HG03103 (cell line): Measurements from ENCODE around the gene TAF11L11.
"Not testable (repeated sequence)": the region's sequence is repeated elsewhere in the genome, so short reads cannot be mapped to it uniquely, and the experiment has no call there.

Experiments used
- ATAC-seq: cut with Tn5 transposase; IDR thresholded peaks from one replicate; pipeline ENCODE4 v1.9.1; 2021; ENCODE audit warnings: low read depth; ENCODE audit not compliant: unreplicated experiment

Gene TAF11L11

DNA sequence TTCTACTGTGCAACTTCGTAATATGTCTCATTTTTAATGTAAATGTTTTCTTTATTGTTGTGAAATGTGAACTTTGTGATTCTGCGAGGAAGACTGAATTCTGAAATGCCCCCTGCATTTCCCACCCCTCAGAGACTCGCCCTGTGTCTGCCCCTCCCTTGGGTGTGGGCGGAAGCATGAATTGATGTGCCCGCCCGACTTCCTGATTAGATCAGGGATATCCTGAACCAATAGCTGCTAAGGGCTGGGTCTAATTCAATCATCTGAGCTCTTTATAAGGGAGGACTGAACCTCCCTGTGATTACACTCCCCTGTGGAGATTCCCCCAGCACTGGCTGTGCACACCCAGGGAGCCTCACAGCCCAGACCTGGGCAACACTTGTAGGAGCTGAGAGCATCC is at the start of gene TAF11L11:
TAF11L11 (plus strand) TSS at position 304 of the 400 bp plus-strand sequence.
- not testable (repeated sequence) for ATAC-seq

DNA sequence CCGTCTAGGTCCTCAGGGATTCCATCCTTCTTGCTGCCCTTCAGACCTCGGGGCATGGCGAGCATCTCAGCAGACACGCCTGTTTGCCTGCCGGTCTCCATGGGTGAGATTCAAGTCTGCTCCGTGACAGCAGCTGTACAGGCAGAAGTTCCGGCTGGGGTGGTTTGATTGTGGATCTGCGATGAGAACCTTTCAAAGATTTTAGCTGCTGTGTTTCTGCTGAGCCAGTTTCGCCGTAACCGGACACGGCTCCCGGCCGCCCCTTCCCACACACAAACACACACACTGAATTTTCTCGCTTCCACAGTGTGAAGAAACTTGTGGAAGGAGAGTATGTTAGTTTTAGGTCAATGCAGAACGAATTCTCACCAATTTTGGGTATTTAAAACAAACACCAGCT is 18.3 kb upstream of the TAF11L11 start, which contains the start of gene TAF11L7:
TAF11L7 (minus strand) TSS at position 101 of the 400 bp plus-strand sequence.
- ATAC-seq = not testable (repeated sequence)

- ATAC-seq = not testable (repeated sequence)
These were observed 13.1 kb upstream of the TAF11L11 start, which contains the start of gene TAF11L8 for GRCh38 chr5:17590860-17591259. TAF11L8 (minus strand) TSS chr5:17590960.

DNA sequence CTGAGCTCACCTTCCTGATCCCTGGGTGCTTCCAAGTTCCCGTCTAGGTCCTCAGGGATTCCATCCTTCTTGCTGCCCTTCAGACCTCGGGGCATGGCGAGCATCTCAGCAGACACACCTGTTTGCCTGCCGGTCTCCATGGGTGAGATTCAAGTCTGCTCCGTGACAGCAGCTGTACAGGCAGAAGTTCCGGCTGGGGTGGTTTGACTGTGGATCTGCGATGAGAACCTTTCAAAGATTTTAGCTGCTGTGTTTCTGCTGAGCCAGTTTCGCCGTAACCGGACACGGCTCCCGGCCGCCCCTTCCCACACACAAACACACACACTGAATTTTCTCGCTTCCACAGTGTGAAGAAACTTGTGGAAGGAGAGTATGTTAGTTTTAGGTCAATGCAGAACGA is 9.7 kb upstream of the TAF11L11 start, which contains the start of gene TAF11L9:
TAF11L9 (minus strand) TSS at position 140 of the 400 bp plus-strand sequence.
- not testable (repeated sequence) for ATAC-seq

DNA sequence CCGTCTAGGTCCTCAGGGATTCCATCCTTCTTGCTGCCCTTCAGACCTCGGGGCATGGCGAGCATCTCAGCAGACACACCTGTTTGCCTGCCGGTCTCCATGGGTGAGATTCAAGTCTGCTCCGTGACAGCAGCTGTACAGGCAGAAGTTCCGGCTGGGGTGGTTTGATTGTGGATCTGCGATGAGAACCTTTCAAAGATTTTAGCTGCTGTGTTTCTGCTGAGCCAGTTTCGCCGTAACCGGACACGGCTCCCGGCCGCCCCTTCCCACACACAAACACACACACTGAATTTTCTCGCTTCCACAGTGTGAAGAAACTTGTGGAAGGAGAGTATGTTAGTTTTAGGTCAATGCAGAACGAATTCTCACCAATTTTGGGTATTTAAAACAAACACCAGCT is 6.3 kb upstream of the TAF11L11 start, which contains the start of gene TAF11L10:
TAF11L10 (minus strand) TSS at position 101 of the 400 bp plus-strand sequence.
- not testable (repeated sequence) for ATAC-seq

DNA sequence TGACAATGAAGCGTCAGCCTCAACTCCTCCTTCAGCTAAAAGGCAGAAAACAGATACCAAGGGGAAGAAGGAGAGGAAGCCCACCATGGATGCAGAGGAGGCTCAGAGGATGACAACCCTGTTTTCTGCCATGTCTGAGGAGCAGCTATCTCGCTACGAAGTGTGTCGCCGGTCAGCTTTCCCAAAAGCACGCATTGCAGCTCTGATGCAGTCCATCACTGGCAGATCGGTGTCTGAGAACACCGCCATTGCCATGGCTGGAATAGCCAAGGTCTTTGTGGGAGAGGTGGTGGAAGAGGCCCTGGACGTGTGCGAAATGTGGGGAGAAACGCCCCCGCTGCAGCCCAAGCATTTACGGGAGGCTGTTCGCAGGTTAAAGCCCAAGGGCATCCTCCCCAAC is 968 bp downstream of the TAF11L11 start:
- no peak for ATAC-seq

DNA sequence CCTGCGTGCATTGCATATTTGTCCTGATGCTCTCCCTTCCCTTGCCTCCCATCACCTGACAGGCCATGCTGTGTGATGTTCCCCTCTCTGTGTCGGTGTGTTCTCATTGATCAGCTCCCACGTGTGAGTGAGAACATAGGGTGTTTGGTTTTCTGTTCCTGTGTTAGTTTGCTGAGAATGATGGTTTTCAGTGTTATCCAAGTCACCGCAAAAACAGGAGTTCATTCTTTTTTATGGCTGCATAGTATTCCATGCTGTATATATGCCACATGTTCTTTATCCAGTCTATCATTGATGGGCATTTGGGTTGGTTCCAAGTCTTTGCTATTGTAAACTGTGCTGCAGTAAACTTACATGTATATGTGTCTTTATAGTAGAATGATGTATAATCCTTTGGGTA is 3.5 kb downstream of the TAF11L11 start:
- not testable (repeated sequence) for ATAC-seq

GRCh38 chr5:17610092-17610491 is 6.1 kb downstream of the TAF11L11 start, which contains the start of gene TAF11L12:
TAF11L12 (plus strand) TSS chr5:17610392.
- not testable (repeated sequence) for ATAC-seq

DNA sequence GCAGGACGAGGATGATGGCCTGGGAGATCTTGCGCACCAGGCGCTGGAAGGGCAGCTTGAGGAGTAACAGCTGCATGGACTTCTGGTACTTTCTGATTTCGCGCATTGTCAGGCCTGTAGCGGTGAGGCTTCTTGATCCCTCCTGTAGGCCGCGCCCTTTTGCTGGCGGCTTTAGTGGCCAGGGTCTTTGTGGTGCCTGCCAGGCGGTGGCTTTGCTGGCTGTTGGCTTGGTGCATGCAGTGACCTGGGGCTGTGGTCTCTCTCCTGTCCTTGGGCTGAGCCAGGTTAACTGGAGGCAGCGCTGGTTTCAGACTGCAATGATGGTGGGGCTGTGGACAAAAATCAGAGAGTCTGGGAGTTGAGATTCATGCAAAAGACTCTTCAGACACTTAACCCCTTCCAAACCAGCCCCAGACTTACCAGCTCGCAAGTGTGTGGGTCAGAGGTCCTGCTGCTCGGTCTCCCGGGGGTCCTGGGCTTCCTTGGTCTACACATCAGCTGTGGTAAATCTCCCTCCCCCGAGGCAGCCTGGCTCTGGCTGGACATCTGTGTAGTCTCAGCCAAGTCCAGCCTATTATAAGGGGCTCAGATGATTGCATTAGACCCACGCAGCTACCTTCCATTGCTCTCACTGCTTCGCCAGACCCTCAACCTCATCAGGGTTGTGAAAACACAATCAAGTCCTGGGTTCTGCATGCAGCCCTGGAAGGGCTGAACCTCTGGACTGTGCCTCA is 11.1 kb downstream of the TAF11L11 start:
- ATAC-seq = no peak

GRCh38 chr5:17619354-17619753 is 15.4 kb downstream of the TAF11L11 start:
- ATAC-seq = no peak

- ATAC-seq = no peak
These were observed 16.6 kb downstream of the TAF11L11 start for GRCh38 chr5:17620627-17621026.

DNA sequence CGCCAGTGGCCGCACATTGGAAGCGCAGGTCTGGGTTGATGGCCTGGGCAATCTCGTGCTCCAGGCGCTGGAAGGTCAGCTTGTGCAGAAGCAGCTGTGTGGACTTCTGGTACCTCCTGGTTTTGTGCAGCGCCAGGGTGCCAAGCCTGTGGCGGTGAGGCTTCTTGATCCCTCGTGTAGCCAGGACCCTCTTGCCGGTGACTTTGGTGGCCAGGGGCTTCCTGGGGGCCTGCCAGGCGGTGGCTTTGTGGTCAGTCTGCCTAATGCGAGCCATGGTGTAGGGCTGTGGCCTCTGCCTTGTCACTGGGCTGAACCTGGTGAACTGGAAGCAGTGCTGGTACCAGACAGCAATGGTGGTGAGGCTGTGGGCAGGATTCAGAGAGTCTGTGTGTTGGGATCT is 21.7 kb downstream of the TAF11L11 start:
- ATAC-seq = no peak

- not testable (repeated sequence) for ATAC-seq
These were observed 27.8 kb downstream of the TAF11L11 start, which contains the start of gene TAF11L13 for GRCh38 chr5:17631788-17632187. TAF11L13 (plus strand) TSS chr5:17632088.

GRCh38 chr5:17634160-17634559 is 30.2 kb downstream of the TAF11L11 start, which contains the start of gene TAF11L14:
TAF11L14 (plus strand) TSS chr5:17634460.
- ATAC-seq = no peak

DNA sequence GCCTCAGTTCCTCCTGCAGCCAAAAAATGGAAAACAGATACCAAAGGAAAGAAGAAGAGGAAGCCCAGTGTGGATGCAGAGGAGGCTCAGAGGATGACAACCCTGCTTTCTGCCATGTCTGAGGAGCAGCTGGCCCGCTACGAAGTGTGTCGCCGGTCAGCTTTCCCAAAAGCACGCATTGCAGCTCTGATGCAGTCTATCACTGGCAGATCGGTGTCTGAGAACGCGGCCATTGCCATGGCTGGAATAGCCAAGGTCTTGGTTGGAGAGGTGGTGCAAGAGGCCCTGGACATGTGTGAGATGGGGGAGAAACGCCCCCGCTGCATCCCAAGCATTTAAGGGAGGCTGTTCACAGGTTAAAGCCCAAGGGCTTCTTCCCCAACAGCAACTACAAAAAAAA is 45.2 kb downstream of the TAF11L11 start:
- not testable (repeated sequence) for ATAC-seq

- not testable (repeated sequence) for ATAC-seq
These were observed 51.3 kb downstream of the TAF11L11 start for GRCh38 chr5:17655201-17655759.
